Panc1 (cell line): ENCODE results near the gene MYO18A.

Source experiments
- SIN3A ChIP-seq: IDR thresholded peaks from 2 replicates; pipeline ENCODE4 v1.6.1; 2012; ENCODE audit warnings: low read depth, mild to moderate bottlenecking, low read length, moderate library complexity, borderline replicate concordance; ENCODE audit not compliant: insufficient read depth
- TF ChIP-seq, protein P1 (sequence below): fragments of 450-650 bp; IDR thresholded peaks from 2 replicates; pipeline ENCODE4 v1.5.1; 2017; ENCODE audit warnings: mild to moderate bottlenecking

DNA sequence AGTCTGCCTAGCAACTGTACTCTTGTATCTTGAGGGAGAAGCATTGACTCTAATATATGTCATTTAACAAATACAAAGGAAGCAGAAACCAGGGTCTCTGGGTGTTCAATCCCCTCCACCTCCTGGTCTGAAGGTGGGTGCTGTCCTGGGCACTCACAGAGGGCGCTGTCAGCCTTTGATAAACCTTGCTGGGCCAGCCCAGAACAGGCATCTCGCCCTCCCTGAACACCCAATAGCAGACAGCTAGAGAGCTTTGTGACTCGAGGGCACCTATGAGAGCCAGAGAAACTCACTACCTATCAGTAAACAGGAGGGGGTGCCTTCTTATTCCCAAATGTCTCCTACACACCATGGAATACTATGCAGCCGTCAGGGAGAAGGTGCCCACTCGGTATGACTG, 143.6 kb downstream of the MYO18A start:
- TF ChIP-seq, protein P1, sequence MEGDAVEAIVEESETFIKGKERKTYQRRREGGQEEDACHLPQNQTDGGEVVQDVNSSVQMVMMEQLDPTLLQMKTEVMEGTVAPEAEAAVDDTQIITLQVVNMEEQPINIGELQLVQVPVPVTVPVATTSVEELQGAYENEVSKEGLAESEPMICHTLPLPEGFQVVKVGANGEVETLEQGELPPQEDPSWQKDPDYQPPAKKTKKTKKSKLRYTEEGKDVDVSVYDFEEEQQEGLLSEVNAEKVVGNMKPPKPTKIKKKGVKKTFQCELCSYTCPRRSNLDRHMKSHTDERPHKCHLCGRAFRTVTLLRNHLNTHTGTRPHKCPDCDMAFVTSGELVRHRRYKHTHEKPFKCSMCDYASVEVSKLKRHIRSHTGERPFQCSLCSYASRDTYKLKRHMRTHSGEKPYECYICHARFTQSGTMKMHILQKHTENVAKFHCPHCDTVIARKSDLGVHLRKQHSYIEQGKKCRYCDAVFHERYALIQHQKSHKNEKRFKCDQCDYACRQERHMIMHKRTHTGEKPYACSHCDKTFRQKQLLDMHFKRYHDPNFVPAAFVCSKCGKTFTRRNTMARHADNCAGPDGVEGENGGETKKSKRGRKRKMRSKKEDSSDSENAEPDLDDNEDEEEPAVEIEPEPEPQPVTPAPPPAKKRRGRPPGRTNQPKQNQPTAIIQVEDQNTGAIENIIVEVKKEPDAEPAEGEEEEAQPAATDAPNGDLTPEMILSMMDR: no peak
- no peak for TF ChIP-seq SIN3A
